Astrocyte (in vitro differentiated cells and primary cell): Measurements from ENCODE around the gene HSF4. TPM values are rescaled to one million over a fixed set of nuclear protein-coding genes. Genes with fewer than 3 reads are reported as not detected.

ENCODE experiments used
- DNase-seq: peaks from one replicate; pipeline ENCODE4 v3.0.0-alpha.2; 2010; ENCODE audit warnings: low read depth
- FAIRE-seq: peaks from 2 replicates; lab custom pipeline; 2011; peaks lifted over from hg19 to GRCh38; lab: Jason Lieb, UNC
- H2AFZ ChIP-seq: 2 replicates; pipeline ENCODE4 v1.6.0; 2012; ENCODE audit warnings: low read depth, low read length, inconsistent platforms
- H3K27ac ChIP-seq: 2 replicates; pipeline ENCODE4 v1.5.1; 2011; ENCODE audit warnings: low read depth, low read length, inconsistent platforms
- H3K27me3 ChIP-seq: 2 replicates; pipeline ENCODE4 v1.6.0; 2011; ENCODE audit warnings: low read length, inconsistent platforms; ENCODE audit not compliant: insufficient read depth
- H3K36me3 ChIP-seq: 2 replicates; pipeline ENCODE4 v1.5.1; 2011; ENCODE audit warnings: low read length, inconsistent platforms; ENCODE audit not compliant: insufficient read depth
- H3K4me1 ChIP-seq: 2 replicates; pipeline ENCODE4 v1.5.1; 2011; ENCODE audit warnings: low read length, inconsistent platforms; ENCODE audit not compliant: insufficient read depth
- H3K4me2 ChIP-seq: 2 replicates; pipeline ENCODE4 v1.6.0; 2012; ENCODE audit warnings: low read length, inconsistent platforms
- H3K4me3 ChIP-seq: 2 replicates; pipeline ENCODE4 v1.5.1; 2011; ENCODE audit warnings: low read depth, mild to moderate bottlenecking, low read length, inconsistent platforms; ENCODE audit not compliant: insufficient read depth
- H3K79me2 ChIP-seq: 2 replicates; pipeline ENCODE4 v1.6.0; 2012; ENCODE audit warnings: mild to moderate bottlenecking, low read length, inconsistent platforms; ENCODE audit not compliant: insufficient read depth
- H3K9ac ChIP-seq: 2 replicates; pipeline ENCODE4 v1.6.0; 2012; ENCODE audit warnings: mild to moderate bottlenecking, low read length, inconsistent platforms
- H3K9me3 ChIP-seq: 2 replicates; pipeline ENCODE4 v1.5.1; 2012; ENCODE audit warnings: low read depth, mild to moderate bottlenecking, low read length, inconsistent platforms; ENCODE audit not compliant: insufficient read depth
- H4K20me1 ChIP-seq: 2 replicates; pipeline ENCODE4 v1.6.0; 2012; ENCODE audit warnings: low read length, inconsistent platforms; ENCODE audit not compliant: insufficient read depth
- H3K27ac Mint-ChIP-seq: one replicate; pipeline ENCODE4 v1.8.0; 2021; ENCODE audit warnings: mild to moderate bottlenecking, mixed read lengths; ENCODE audit not compliant: unreplicated experiment
- H3K27me3 Mint-ChIP-seq: one replicate; pipeline ENCODE4 v1.8.0; 2021; ENCODE audit warnings: low read depth, mixed read lengths; ENCODE audit not compliant: unreplicated experiment
- H3K36me3 Mint-ChIP-seq: one replicate; pipeline ENCODE4 v1.8.0; 2021; ENCODE audit warnings: low read depth, mixed read lengths; ENCODE audit not compliant: unreplicated experiment
- H3K4me1 Mint-ChIP-seq: one replicate; pipeline ENCODE4 v1.8.0; 2021; ENCODE audit warnings: low read depth, mixed read lengths; ENCODE audit not compliant: unreplicated experiment
- H3K4me3 Mint-ChIP-seq: one replicate; pipeline ENCODE4 v1.8.0; 2021; ENCODE audit warnings: mild to moderate bottlenecking, moderate library complexity, mixed read lengths; ENCODE audit not compliant: unreplicated experiment
- H3K9me3 Mint-ChIP-seq: one replicate; pipeline ENCODE4 v1.8.0; 2021; ENCODE audit warnings: mild to moderate bottlenecking, mixed read lengths; ENCODE audit not compliant: unreplicated experiment
- CTCF ChIP-seq: IDR thresholded peaks from 2 replicates; pipeline ENCODE4 v1.5.1; 2011; ENCODE audit warnings: low read depth, mild to moderate bottlenecking, inconsistent platforms, low read length, moderate library complexity; ENCODE audit not compliant: insufficient read depth
- EZH2 ChIP-seq: IDR thresholded peaks from 2 replicates; pipeline ENCODE4 v1.6.1; 2012; ENCODE audit warnings: mild to moderate bottlenecking, low read length, inconsistent platforms; ENCODE audit not compliant: insufficient read depth
- total RNA-seq: library from RNA; stranded (reverse); gene quantifications from 2 replicates; pipeline ENCODE4 v1.2.1, GENCODE V29; 2021

HSF4 gene
- total RNA-seq, 1 donor from 2014 or later: 4.5 TPM

GRCh38 chr16:67155295-67156142, 9.0 kb upstream of the HSF4 start:
- no peak overlapping the region for H3K27ac ChIP-seq
- TF ChIP-seq CTCF: peak; percentile 64
- peak; percentile 81 for TF ChIP-seq EZH2
- peak overlapping the region; percentile 77 for H3K4me2 ChIP-seq
- DNase-seq: no peak
- no peak overlapping the region for H2AFZ ChIP-seq
- H4K20me1 ChIP-seq: peaks cover 42% of the 10 kb centered on the region
- H3K36me3 Mint-ChIP-seq: peaks cover 7% of the 10 kb centered on the region
- no peaks in the 10 kb centered on the region for H3K4me1 Mint-ChIP-seq
- H3K9me3 ChIP-seq: no peaks in the 10 kb centered on the region
- peaks cover 12% of the 10 kb centered on the region for H3K9me3 Mint-ChIP-seq
- no peak overlapping the region for H3K27ac Mint-ChIP-seq
- H3K4me3 Mint-ChIP-seq: no peak overlapping the region
- peaks cover 61% of the 10 kb centered on the region for H3K27me3 Mint-ChIP-seq
- H3K4me1 ChIP-seq: peaks cover 12% of the 10 kb centered on the region
- H3K79me2 ChIP-seq: no peaks in the 10 kb centered on the region
- H3K9ac ChIP-seq: no peak overlapping the region
- no peak for FAIRE-seq
- peaks cover 33% of the 10 kb centered on the region for H3K27me3 ChIP-seq
- no peak overlapping the region for H3K4me3 ChIP-seq
- no peaks in the 10 kb centered on the region for H3K36me3 ChIP-seq

GRCh38 chr16:67156143-67156844, 8.3 kb upstream of the HSF4 start:
- H3K9me3 ChIP-seq: no peaks in the 10 kb centered on the region
- Mint-ChIP-seq H3K4me1 (no peaks in the 10 kb centered on the region), H3K27ac (no peak overlapping the region), H3K36me3 (peaks cover 7% of the 10 kb centered on the region), H3K27me3 (peaks cover 62% of the 10 kb centered on the region), H3K4me3 (no peak overlapping the region), H3K9me3 (peaks cover 16% of the 10 kb centered on the region)
- no peak overlapping the region for H3K27ac ChIP-seq
- no peaks in the 10 kb centered on the region for H3K79me2 ChIP-seq
- no peak overlapping the region for H3K4me2 ChIP-seq
- TF ChIP-seq EZH2: no peak
- TF ChIP-seq CTCF: no peak
- H3K9ac ChIP-seq: no peak overlapping the region
- H2AFZ ChIP-seq: no peak overlapping the region
- FAIRE-seq (no peak), DNase-seq (no peak)
- H3K4me1 ChIP-seq: peaks cover 16% of the 10 kb centered on the region
- no peak overlapping the region for H3K4me3 ChIP-seq
- H4K20me1 ChIP-seq: peaks cover 43% of the 10 kb centered on the region
- H3K36me3 ChIP-seq: no peaks in the 10 kb centered on the region
- peaks cover 35% of the 10 kb centered on the region for H3K27me3 ChIP-seq
